Stimulated activated CD4-positive, alpha-beta T cell treated with anti-CD3 and anti-CD28 coated beads, Interleukin-1b, Interleukin-23, amount 100 ng/mL, for 48 hours (primary cell): ENCODE results near the gene HBEGF.

ENCODE experiments used
- DNase-seq: peaks from one replicate; pipeline ENCODE4 v3.0.0-alpha.2; 2020

Gene HBEGF

GRCh38 chr5:140301136-140301535 lies 45.3 kb downstream of the HBEGF start:
- DNase-seq, result no peak

GRCh38 chr5:140299056-140299455 lies 47.3 kb downstream of the HBEGF start:
- no peak for DNase-seq

- DNase-seq, result no peak
Observed at GRCh38 chr5:140298183-140298601, 48.2 kb downstream of the HBEGF start.

GRCh38 chr5:140297283-140297682 lies 49.1 kb downstream of the HBEGF start:
- DNase-seq, result no peak

- no peak for DNase-seq
Observed at GRCh38 chr5:140296289-140296688, 50.1 kb downstream of the HBEGF start.

GRCh38 chr5:140295414-140295813 lies 51.0 kb downstream of the HBEGF start:
- DNase-seq, result no peak

- no peak for DNase-seq
Observed at GRCh38 chr5:140294753-140295152, 51.6 kb downstream of the HBEGF start.

GRCh38 chr5:140293849-140294100 lies 52.6 kb downstream of the HBEGF start:
- no peak for DNase-seq

- DNase-seq, result no peak
Observed at GRCh38 chr5:140293091-140293848, 53.1 kb downstream of the HBEGF start.

- DNase-seq, result no peak
Observed at GRCh38 chr5:140292212-140293036, 54.0 kb downstream of the HBEGF start.

GRCh38 chr5:140287801-140288521 lies 58.4 kb downstream of the HBEGF start:
- DNase-seq, result no peak

GRCh38 chr5:140286424-140286823 lies 60.0 kb downstream of the HBEGF start:
- DNase-seq, result no peak

GRCh38 chr5:140284013-140284412 lies 62.4 kb downstream of the HBEGF start:
- DNase-seq, result no peak
